ENCODE results near the gene KSR2.

Gene KSR2

GRCh38 chr12:117447665-117448366, 521.0 kb downstream of the KSR2 start:
- TF ChIP-seq, protein P1, sequence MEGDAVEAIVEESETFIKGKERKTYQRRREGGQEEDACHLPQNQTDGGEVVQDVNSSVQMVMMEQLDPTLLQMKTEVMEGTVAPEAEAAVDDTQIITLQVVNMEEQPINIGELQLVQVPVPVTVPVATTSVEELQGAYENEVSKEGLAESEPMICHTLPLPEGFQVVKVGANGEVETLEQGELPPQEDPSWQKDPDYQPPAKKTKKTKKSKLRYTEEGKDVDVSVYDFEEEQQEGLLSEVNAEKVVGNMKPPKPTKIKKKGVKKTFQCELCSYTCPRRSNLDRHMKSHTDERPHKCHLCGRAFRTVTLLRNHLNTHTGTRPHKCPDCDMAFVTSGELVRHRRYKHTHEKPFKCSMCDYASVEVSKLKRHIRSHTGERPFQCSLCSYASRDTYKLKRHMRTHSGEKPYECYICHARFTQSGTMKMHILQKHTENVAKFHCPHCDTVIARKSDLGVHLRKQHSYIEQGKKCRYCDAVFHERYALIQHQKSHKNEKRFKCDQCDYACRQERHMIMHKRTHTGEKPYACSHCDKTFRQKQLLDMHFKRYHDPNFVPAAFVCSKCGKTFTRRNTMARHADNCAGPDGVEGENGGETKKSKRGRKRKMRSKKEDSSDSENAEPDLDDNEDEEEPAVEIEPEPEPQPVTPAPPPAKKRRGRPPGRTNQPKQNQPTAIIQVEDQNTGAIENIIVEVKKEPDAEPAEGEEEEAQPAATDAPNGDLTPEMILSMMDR (IDR thresholded peaks at IDR 0.05), result no peak
- Histone ChIP-seq H3K27me3 (peaks cover 0 to 12% of the 10 kb centered on the region in 2 donors), H3K9me3 (no peaks in the 10 kb centered on the region), H3K4me3 (no peak overlapping the region), H3K4me1 (peaks cover 0 to 6% (median 0%) of the 10 kb centered on the region in 4 donors), H3K36me3 (no peaks in the 10 kb centered on the region), H3K27ac (no peak overlapping the region)
- intact Hi-C loops (cut with DNase I; ENCODE audit: low total_unique reads), result no loop called here
- DNase-seq, result no peak

GRCh38 chr12:117444781-117445180, 524.0 kb downstream of the KSR2 start:
- DNase-seq, result no peak
- H3K36me3 ChIP-seq, result no peaks in the 10 kb centered on the region
- H3K27me3 ChIP-seq, result peaks cover 0 to 16% of the 10 kb centered on the region in 2 donors
- no peaks in the 10 kb centered on the region for H3K9me3 ChIP-seq
- TF ChIP-seq, protein P1 (IDR thresholded peaks at IDR 0.05), result no peak
- peaks cover 0 to 6% (median 0%) of the 10 kb centered on the region in 4 donors for H3K4me1 ChIP-seq
- no peak overlapping the region for H3K27ac ChIP-seq
- intact Hi-C loops (cut with DNase I; ENCODE audit: low total_unique reads), result no loop called here
- H3K4me3 ChIP-seq, result no peak overlapping the region

DNA sequence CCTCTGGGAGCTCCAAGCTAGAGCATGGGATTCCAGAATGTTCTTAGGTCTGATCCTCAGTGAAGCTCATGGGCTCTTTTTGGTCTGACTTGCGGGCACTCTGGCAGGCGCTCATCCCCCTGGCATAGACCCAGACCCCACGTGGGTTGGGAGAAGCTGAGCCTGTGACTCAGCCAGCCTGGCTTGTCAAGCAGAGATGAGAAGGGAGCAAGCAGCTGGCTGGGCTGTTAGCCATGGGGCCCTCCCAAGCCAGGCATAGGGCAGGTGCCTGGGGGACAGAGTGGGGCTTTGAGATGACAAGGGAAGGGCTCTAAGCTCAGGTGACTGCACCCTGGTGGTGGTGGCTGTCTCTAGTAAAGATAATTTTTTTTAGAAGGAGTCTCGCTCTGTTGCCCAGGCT, 527.0 kb downstream of the KSR2 start:
- Histone ChIP-seq H3K36me3 (no peaks in the 10 kb centered on the region), H3K27me3 (peaks cover 0 to 16% of the 10 kb centered on the region in 2 donors), H3K9me3 (no peaks in the 10 kb centered on the region), H3K4me1 (no peaks in the 10 kb centered on the region), H3K27ac (no peak overlapping the region), H3K4me3 (no peak overlapping the region)
- intact Hi-C loops (cut with DNase I; ENCODE audit: low total_unique reads), result no loop called here
- TF ChIP-seq, protein P1 (IDR thresholded peaks at IDR 0.05), result no peak
- no peak for DNase-seq

GRCh38 chr12:117440384-117440783, 528.4 kb downstream of the KSR2 start:
- H3K4me3 ChIP-seq, result no peak overlapping the region
- H3K36me3 ChIP-seq, result no peaks in the 10 kb centered on the region
- TF ChIP-seq, protein P1 (IDR thresholded peaks at IDR 0.05), result no peak
- H3K27me3 ChIP-seq, result peaks cover 0 to 23% of the 10 kb centered on the region in 2 donors
- H3K9me3 ChIP-seq, result no peaks in the 10 kb centered on the region
- no peaks in the 10 kb centered on the region for H3K4me1 ChIP-seq
- intact Hi-C loops (cut with DNase I; ENCODE audit: low total_unique reads), result no loop called here
- no peak for DNase-seq
- H3K27ac ChIP-seq, result no peak overlapping the region

DNA sequence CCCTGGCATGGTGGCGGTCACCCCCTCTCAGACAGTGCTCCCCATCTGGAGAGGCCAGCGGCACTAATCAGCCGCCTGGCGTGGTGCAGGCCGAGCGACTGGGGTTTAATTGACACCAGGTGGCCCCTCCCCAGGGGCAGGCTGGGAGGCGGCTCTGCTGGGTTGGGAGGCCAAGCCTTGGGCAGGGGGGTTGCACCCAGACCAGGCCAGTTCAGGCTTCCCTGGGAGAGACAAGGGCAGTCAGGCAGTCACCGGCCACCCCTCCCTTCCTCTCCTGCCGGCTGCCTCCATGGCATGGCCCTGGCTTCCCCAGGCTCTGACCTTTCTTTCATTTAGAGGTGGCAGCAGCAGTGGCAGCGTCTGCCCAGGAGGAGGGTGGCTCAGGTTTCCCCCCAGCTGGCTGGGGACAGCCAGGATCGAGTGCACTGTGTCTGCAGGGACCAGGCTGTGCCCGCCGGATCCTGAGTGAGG, 529.2 kb downstream of the KSR2 start:
- peaks cover 0 to 23% of the 10 kb centered on the region in 2 donors for H3K27me3 ChIP-seq
- DNase-seq, result no peak
- intact Hi-C loops (cut with DNase I; ENCODE audit: low total_unique reads), result no loop called here
- no peaks in the 10 kb centered on the region for H3K4me1 ChIP-seq
- H3K4me3 ChIP-seq, result no peak overlapping the region
- TF ChIP-seq, protein P1 (IDR thresholded peaks at IDR 0.05), result no peak
- no peak overlapping the region for H3K27ac ChIP-seq
- H3K9me3 ChIP-seq, result no peaks in the 10 kb centered on the region
- no peaks in the 10 kb centered on the region for H3K36me3 ChIP-seq
